Endodermal cell (in vitro differentiated cells): ENCODE results near the gene KCNMA1. TPM values are rescaled to one million over a fixed set of nuclear protein-coding genes. Genes with fewer than 3 reads are reported as not detected.

Source experiments
- DNase-seq: peaks from one replicate; pipeline ENCODE4 v3.0.0-alpha.2; 2017
- H3K27ac ChIP-seq: 2 replicates; pipeline ENCODE4 v1.5.1; 2013; ENCODE audit warnings: mild to moderate bottlenecking, low read depth, low read length, moderate library complexity
- H3K27me3 ChIP-seq: 2 replicates; pipeline ENCODE4 v1.6.1; 2013; ENCODE audit warnings: mild to moderate bottlenecking, low read length, moderate library complexity; ENCODE audit not compliant: insufficient read depth, control insufficient read depth, poor library complexity, severe bottlenecking
- H3K36me3 ChIP-seq: 2 replicates; pipeline ENCODE4 v1.7.0; 2013; ENCODE audit warnings: mild to moderate bottlenecking, low read length, moderate library complexity; ENCODE audit not compliant: control insufficient read depth, insufficient read depth
- H3K4me1 ChIP-seq: one replicate; pipeline ENCODE4 v1.7.0; 2013; ENCODE audit warnings: low read length; ENCODE audit not compliant: control insufficient read depth, insufficient read depth
- H3K4me3 ChIP-seq: 2 replicates; pipeline ENCODE4 v1.5.1; 2013; ENCODE audit warnings: mild to moderate bottlenecking, low read length, moderate library complexity
- H3K9ac ChIP-seq: 2 replicates; pipeline ENCODE4 v1.6.1; 2013; ENCODE audit warnings: mild to moderate bottlenecking, low read length, moderate library complexity; ENCODE audit not compliant: poor library complexity, severe bottlenecking; ENCODE audit errors: extremely low read depth
- H3K9me3 ChIP-seq: 2 replicates; pipeline ENCODE4 v1.6.1; 2013; ENCODE audit warnings: mild to moderate bottlenecking, low read length, moderate library complexity; ENCODE audit not compliant: control insufficient read depth
- H3K27ac Mint-ChIP-seq: 2 replicates; pipeline ENCODE4 v1.8.0; 2020; ENCODE audit warnings: mixed read lengths
- H3K27me3 Mint-ChIP-seq: 2 replicates; pipeline ENCODE4 v1.8.0; 2021; ENCODE audit warnings: mild to moderate bottlenecking, mixed read lengths; ENCODE audit not compliant: insufficient read depth
- H3K36me3 Mint-ChIP-seq: 2 replicates; pipeline ENCODE4 v1.8.0; 2020; ENCODE audit warnings: low read depth, mixed read lengths
- H3K4me1 Mint-ChIP-seq: 2 replicates; pipeline ENCODE4 v1.8.0; 2020; ENCODE audit warnings: mixed read lengths
- H3K4me3 Mint-ChIP-seq: 2 replicates; pipeline ENCODE4 v1.8.0; 2020; ENCODE audit warnings: mild to moderate bottlenecking, moderate library complexity, mixed read lengths
- H3K9me3 Mint-ChIP-seq: 2 replicates; pipeline ENCODE4 v1.8.0; 2020; ENCODE audit warnings: mild to moderate bottlenecking, mixed read lengths
- WGBS, 2 experiments: methylation state at CpG; one replicate each; pipeline versions ENCODE4 v1.1.5 to v1.1.7; 2013; ENCODE audit warnings: missing lambda C conversion rate in 2 of 2, mixed read lengths in 1 of 2; ENCODE audit not compliant: insufficient coverage in 1 of 2, insufficient read length in 1 of 2; 5-methylcytosine and 5-hydroxymethylcytosine counted together
- total RNA-seq, 2 donors: library from RNA; stranded (reverse); fragmentation: NEBNext Ultra II Directional in 1 of 2; extraction: Animal tissue kit (Norgen Biotek cat#: 25700) in 1 of 2; gene quantifications; 2 replicates in 1 of 2; 3 replicates in 1 of 2; pipeline ENCODE4 v1.2.1, GENCODE V29; 2021
- TF ChIP-seq, protein P1 (sequence below): fragments of 200-600 bp; sonication (generic); conservative IDR thresholded peaks from 2 replicates; pipeline ENCODE4 v1.5.0; 2021; ENCODE audit warnings: antibody characterized with exemption, mild to moderate bottlenecking

Gene KCNMA1
- total RNA-seq, 2 donors from 2014 or later = 0.55 to 1.3 TPM

DNA sequence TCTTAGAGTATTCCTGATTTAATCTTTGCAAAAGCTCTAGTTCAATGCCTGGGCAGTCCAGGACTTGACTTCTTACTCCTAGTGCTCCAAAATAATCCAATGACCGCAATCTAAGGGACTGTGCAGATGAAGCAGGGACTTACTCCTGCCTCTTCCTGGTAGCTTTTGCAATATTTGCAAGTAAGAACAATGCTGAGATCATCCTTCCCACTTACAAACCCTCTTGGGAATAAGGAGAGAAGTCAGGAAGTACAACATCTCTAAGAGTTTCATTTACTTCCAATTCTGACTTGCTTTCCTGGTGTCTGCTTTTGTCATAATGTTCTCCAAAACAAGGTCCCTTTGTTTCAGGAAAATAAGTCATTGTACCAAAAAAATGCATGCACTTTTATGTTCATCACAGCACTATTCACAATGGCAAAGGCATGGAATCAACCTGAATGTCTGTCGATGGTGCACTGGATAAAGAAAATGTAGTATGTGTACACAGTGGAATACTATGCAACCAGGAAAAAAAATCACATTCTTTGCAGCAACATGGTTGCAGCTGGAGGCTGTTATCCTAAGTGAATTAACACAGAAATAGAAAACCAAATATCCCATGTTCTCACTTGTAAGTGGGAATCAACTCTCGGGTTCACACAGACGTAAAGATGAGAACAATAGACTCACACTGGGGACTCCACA, 7.1 kb upstream of the KCNMA1 start:
- Histone ChIP-seq H3K4me1 (no peaks in the 10 kb centered on the region), H3K4me3 (no peak overlapping the region), H3K27me3 (peaks cover 22% of the 10 kb centered on the region), H3K36me3 (no peaks in the 10 kb centered on the region), H3K9ac (no peak overlapping the region), H3K27ac (no peak overlapping the region), H3K9me3 (peaks cover 10% of the 10 kb centered on the region)
- Mint-ChIP-seq H3K27ac (no peak overlapping the region), H3K9me3 (peaks cover 16% of the 10 kb centered on the region), H3K4me3 (no peak overlapping the region), H3K4me1 (peaks cover 6% of the 10 kb centered on the region), H3K27me3 (peaks cover 32% of the 10 kb centered on the region), H3K36me3 (no peaks in the 10 kb centered on the region)
- WGBS, 2 experiments = 87 to 100% methylated on average over 1 to 4 of the region's 4 CpGs
- DNase-seq = no peak
- TF ChIP-seq, protein P1, sequence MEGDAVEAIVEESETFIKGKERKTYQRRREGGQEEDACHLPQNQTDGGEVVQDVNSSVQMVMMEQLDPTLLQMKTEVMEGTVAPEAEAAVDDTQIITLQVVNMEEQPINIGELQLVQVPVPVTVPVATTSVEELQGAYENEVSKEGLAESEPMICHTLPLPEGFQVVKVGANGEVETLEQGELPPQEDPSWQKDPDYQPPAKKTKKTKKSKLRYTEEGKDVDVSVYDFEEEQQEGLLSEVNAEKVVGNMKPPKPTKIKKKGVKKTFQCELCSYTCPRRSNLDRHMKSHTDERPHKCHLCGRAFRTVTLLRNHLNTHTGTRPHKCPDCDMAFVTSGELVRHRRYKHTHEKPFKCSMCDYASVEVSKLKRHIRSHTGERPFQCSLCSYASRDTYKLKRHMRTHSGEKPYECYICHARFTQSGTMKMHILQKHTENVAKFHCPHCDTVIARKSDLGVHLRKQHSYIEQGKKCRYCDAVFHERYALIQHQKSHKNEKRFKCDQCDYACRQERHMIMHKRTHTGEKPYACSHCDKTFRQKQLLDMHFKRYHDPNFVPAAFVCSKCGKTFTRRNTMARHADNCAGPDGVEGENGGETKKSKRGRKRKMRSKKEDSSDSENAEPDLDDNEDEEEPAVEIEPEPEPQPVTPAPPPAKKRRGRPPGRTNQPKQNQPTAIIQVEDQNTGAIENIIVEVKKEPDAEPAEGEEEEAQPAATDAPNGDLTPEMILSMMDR = no peak

DNA sequence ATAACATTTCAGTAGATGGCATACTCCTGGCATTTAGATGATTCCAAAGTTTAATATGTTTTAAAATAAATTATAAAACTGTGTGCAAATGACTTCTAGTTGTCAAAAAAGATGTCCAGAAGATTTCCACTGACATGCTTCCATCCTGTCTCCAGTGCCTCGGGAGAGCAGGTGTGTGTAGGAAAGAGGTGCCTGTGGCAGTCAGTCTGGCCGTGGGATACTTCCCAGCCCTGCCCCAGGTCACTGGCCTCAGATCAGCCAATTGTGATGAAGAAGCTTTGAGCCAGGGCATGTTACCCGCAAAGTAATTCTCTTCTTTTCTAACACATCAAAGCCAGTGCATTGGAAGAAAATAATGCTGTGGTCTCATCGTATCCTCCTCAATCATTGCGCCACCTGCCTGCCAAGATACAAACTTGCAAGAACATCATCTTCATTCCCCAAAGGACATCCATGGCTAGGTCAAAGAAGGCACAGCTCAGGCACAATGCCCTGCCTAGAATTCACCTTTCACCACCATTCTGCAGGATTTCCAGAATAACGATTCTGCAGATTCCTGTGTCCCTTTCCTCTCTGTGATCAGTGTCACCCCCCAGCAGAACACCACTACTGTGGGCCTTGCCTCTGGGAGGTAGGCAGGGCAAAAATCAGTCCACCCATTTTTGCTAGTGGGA, 6.3 kb upstream of the KCNMA1 start:
- DNase-seq = peak; percentile 81
- no peaks in the 10 kb centered on the region for H3K36me3 ChIP-seq
- WGBS, 2 experiments = 36 to 39% methylated on average over 4 to 6 of the region's 6 CpGs
- Mint-ChIP-seq H3K4me3 (no peak overlapping the region), H3K4me1 (peaks cover 2% of the 10 kb centered on the region), H3K27me3 (peaks cover 40% of the 10 kb centered on the region), H3K9me3 (peaks cover 16% of the 10 kb centered on the region), H3K27ac (no peak overlapping the region), H3K36me3 (no peaks in the 10 kb centered on the region)
- no peak overlapping the region for H3K27ac ChIP-seq
- TF ChIP-seq, protein P1 = peak; percentile 80
- peaks cover 29% of the 10 kb centered on the region for H3K27me3 ChIP-seq
- no peak overlapping the region for H3K4me3 ChIP-seq
- no peaks in the 10 kb centered on the region for H3K4me1 ChIP-seq
- H3K9me3 ChIP-seq = peaks cover 10% of the 10 kb centered on the region
- H3K9ac ChIP-seq = no peak overlapping the region

DNA sequence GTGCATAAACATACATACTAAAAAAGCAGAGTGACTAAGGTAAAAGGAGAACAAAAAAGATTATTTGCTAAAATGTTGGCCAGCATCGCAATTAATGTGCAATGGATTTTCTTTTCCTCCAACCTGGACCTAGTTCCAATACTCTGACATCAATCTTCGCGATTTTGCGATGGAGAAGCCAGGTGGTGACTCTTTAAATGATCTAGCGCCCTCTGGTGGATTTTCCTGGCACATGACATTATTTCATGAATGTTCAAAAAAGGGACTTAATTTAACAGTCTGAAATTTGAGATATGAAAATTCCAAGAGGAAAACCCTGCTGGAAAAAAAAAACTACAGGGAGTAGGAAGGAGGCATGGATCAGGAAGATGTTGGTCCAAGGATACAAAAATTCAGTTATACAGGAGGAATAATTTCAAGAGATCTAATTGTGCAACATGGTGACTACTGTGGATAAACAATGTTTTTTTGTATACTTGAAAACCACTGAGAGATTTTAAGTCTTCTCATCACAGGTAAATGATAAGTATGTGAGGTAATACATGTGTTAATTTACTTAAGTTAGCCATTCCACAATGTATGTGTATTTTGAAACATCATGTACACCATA, 4.3 kb upstream of the KCNMA1 start:
- Mint-ChIP-seq H3K27ac (no peak overlapping the region), H3K4me1 (no peaks in the 10 kb centered on the region), H3K4me3 (no peak overlapping the region), H3K36me3 (no peaks in the 10 kb centered on the region), H3K27me3 (peaks cover 48% of the 10 kb centered on the region), H3K9me3 (peaks cover 16% of the 10 kb centered on the region)
- TF ChIP-seq, protein P1 = peak; percentile 89
- Histone ChIP-seq H3K27ac (no peak overlapping the region), H3K27me3 (peaks cover 44% of the 10 kb centered on the region), H3K4me1 (no peaks in the 10 kb centered on the region), H3K9ac (no peak overlapping the region), H3K4me3 (no peak overlapping the region), H3K9me3 (peaks cover 10% of the 10 kb centered on the region), H3K36me3 (no peaks in the 10 kb centered on the region)
- 2 to 3% methylated on average over 5 of the region's 5 CpGs for WGBS, 2 experiments
- DNase-seq = peak; percentile 78
